Activated CD4-positive, alpha-beta T cell treated with anti-CD3 and anti-CD28 coated beads for 4 hours (primary cell): ENCODE measurements around the gene ATP1A3.
"Not testable (repeated sequence)": the region's sequence is repeated elsewhere in the genome, so short reads cannot be mapped to it uniquely, and the experiment has no call there.

ENCODE experiments used
- DNase-seq, 2 donors: peaks; one replicate each; pipeline ENCODE4 v3.0.0-alpha.2; 2020

The ATP1A3 gene

GRCh38 chr19:41941410-41942202 lies 52.4 kb downstream of the ATP1A3 start:
- no peak for DNase-seq

- DNase-seq = no peak
Observed at GRCh38 chr19:41940731-41941409, 53.2 kb downstream of the ATP1A3 start.

DNA sequence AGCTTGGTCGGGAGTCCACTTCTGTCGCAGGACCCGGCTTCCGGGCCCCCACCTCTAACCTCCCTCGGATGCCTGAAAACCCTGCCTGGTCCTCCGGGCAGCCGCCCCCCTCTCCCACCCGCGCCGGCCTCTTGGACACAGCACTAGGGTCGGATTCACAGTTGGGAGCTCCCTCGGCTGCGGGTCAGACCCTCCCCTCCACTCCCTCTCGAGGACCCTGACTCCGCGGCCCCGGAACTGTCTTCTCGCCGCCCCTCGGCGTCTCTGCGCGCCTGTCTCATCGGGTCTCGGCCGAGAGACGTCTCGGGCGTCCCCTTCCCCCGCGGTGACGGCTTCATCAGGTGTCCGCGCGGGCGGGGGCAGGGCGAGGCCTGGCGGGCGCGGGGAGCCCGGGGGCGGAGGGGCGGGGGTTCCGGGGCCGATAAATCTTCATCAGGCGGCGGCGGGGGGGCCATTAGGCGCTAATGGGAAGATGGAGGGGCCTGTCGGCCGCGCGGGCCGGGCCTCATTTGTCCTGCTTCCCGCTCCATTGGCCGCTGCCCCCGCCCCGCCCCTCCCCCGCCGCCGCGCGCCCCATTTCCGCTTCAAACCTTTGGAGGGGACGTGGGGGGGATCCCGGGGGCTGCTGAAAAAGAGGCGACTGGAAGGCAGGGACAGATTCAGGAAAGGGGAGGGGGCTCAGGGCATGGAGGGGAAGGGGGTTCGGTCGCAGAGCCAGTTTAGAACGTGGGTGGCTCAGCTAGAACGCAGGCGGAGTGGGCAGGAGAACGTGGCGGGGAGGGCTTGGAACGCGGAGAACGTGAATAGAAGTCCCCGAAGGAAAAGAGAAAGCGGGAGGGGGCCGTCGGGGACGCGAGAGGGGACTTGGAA lies 53.9 kb downstream of the ATP1A3 start:
- DNase-seq = peak; percentile 67 to 75

GRCh38 chr19:41939209-41939608 lies 54.8 kb downstream of the ATP1A3 start:
- DNase-seq = not testable (repeated sequence)

- no peak for DNase-seq
Observed at GRCh38 chr19:41937525-41938468, 56.2 kb downstream of the ATP1A3 start.

- DNase-seq = no peak
Observed at GRCh38 chr19:41936961-41937360, 57.1 kb downstream of the ATP1A3 start.

GRCh38 chr19:41936416-41936850 lies 57.6 kb downstream of the ATP1A3 start:
- DNase-seq = peak in 1 of 2 donors; percentile 43

GRCh38 chr19:41935760-41936415 lies 58.1 kb downstream of the ATP1A3 start:
- peak in 1 of 2 donors; percentile 42 for DNase-seq

DNA sequence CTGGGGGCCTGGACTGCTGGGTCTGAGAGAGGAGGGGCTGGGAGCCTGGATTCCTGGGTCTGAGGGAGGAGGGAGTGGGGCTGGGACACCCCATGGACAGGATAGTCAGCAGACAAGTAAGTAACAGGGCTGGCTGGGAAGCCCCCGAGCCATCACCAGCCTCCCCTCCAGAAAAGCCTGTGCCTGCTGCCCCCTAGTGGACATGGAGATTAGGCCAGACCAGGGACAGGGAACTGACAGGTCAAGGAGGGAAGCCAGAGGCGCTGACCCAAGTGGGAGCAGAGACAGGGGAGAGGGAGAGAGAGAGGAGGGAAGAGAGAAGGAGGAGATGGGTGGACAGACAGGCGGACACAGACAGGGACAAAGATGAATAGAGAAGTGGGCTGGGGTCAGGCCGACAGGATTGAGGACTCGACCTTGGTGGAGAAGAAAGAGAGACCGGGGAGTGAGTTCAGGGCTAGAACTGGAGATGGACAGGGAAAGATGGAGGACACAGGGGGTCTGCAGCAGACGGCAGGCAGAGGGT lies 59.1 kb downstream of the ATP1A3 start:
- peak; percentile 76 to 85 for DNase-seq

- DNase-seq = no peak
Observed at GRCh38 chr19:41933693-41934426, 60.2 kb downstream of the ATP1A3 start.

DNA sequence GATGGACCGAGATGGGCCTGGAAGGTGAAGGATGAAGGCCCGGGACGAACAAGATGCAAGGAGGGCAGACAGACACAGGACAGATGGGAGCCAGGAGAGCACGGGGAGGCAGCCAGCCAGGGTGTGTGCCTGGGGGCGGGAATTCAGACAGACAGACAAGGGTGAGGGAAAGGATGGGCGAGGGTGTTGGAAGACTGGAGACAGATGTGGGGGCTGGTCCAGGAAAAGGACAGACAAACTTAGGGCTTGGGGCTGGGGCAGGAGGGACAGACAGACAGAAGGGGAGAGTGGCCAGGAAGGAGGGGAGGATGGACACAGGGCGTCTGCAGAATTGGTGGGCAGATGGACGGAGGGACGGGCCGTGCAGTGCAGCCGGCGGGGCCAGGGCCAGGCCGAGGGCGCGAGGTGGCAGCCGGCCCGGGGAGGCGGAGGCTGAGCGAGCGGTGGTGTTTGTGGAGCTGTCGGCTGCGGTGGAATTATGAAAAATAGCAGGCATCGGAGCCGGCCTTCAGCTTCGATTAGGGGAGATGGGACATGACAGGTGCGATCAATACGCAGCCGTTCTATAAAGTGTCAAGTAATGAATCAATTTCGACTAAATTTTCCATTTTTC lies 61.2 kb downstream of the ATP1A3 start:
- no peak for DNase-seq

GRCh38 chr19:41932259-41932719 lies 61.7 kb downstream of the ATP1A3 start:
- no peak for DNase-seq

DNA sequence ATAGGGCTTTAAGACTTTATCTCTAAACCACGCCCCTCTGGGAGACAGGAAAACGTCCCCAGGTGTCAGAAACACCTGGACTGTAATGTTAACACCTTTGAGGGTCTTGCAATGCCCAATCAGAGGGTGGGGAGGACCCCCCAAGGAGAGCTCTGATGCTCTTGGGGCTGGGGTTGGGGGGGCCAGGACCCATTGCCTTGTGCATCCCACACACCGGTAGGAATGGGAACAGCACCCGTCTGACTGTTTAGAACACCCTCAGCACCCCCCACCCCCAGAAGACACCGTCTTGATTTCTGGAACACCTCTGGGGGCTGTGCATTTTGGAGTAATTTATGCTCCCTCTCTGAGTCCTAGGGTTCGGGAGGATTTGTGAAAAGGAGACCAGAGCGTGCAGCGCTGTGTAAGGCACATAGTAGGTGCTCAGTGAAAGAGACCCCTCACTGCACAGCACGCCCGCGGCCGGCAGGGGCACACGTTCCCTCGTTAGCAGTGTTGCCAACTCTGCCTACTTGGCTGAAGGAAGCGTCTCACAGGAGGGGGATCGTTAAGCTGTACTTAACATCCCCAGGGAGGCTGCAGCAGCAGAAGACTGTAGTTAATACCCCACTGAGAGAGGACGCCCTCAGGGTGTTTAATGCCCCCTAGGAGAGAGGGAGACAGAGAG lies 63.0 kb downstream of the ATP1A3 start:
- no peak for DNase-seq

DNA sequence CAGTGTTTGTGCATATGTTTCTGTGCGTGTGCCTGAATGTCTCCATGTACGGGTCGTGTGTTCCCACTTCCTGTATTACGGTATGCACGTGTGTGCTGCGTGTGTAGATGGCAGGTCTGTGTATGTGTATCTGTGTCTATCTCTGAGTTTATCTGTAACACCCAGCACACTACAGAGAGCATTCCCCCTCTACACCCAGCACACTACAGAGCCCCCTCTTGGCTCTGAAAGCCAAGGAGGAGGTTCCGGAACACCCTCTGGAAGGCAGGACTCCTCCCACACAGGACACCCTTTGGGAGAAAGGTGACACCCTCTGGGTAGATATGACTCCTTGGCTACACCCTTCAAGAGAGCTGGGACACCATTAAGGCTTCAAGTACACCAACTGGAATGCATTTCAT lies 63.7 kb downstream of the ATP1A3 start:
- DNase-seq = no peak

- DNase-seq = no peak
Observed at GRCh38 chr19:41929536-41930071, 64.4 kb downstream of the ATP1A3 start.

- DNase-seq = peak in 1 of 2 donors; percentile 43
Observed at GRCh38 chr19:41928754-41929535, 65.1 kb downstream of the ATP1A3 start.

DNA sequence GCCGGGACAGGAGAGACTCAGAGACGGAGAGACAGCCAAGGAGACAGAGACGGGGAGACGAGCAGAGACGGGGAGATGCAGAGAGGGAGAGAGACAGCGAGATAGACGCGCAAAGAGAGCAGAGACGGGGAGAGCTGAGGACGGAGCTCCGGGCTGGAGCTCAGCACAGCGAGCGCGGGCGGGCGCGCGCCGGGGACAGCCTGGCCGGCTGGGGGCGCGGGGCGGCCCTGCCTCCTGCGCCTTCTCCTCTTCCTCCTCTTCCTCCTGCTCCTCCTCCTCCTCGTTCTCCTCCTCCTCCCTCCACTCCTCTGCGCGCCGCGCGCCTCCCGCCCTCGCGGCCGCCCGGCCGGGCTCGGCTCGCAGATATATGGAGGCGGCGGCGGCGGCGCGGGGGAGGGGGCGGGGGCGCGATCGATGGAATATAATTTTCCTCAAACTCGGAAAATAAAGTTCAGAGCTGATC lies 65.8 kb downstream of the ATP1A3 start, which contains the start of gene ERFL:
ERFL (minus strand) TSS at position 229 of the 463 bp plus-strand sequence. CDS start 15,530 bp downstream, outside the sequence.
- peak; percentile 46 to 55 for DNase-seq
